Left lung (tissue), 10 donors: ENCODE results near the gene TRABD2A. TPM values are rescaled to one million over a fixed set of nuclear protein-coding genes. Genes with fewer than 3 reads are reported as not detected.

Experiments
- ATAC-seq: fragments of 200-7000 bp; cut with Tn5 transposase; one replicate; pipeline ENCODE4 v1.9.1; 2020; ENCODE audit warnings: moderate library complexity
- DNase-seq, 4 donors: peaks; one replicate each; pipeline ENCODE4 v3.0.0-alpha.2; 2013 to 2020
- H3K27ac ChIP-seq, 2 donors: fragments of 200-600 bp; sonication (generic) in 1 of 2; one replicate each; pipeline versions ENCODE4 v1.5.0 to v1.8.0; 2020 to 2021
- H3K27me3 ChIP-seq, 2 donors: fragments of 200-600 bp; sonication (generic) in 1 of 2; one replicate each; pipeline versions ENCODE4 v1.5.0 to v1.8.0; 2020 to 2021
- H3K36me3 ChIP-seq, 2 donors: fragments of 200-600 bp; sonication (generic) in 1 of 2; one replicate each; pipeline versions ENCODE4 v1.5.0 to v1.8.0; 2020 to 2021
- H3K4me1 ChIP-seq, 2 donors: fragments of 200-600 bp; one replicate each; pipeline ENCODE4 v1.8.0; 2021
- H3K4me3 ChIP-seq, 2 donors: fragments of 200-600 bp; sonication (generic) in 1 of 2; one replicate each; pipeline versions ENCODE4 v1.5.0 to v1.8.0; 2020 to 2021; ENCODE audit warnings: mild to moderate bottlenecking in 1 of 2
- H3K9me3 ChIP-seq, 2 donors: fragments of 200-600 bp; sonication (generic) in 1 of 2; one replicate each; pipeline versions ENCODE4 v1.5.0 to v1.8.0; 2020 to 2021
- intact Hi-C, 2 donors: fragments of 100-400 bp; cut with DNase I; formaldehyde crosslinking; loops; one replicate each; pipeline versions ENCODE4 v1.11.2 to v1.14.2; 2022
- polyA plus RNA-seq, 6 donors: library from polyadenylated mRNA; unstranded; fragments of 120-200 nt; gene quantifications; one replicate each; pipeline ENCODE4 v1.2.1, GENCODE V29; 2013; ENCODE audit not compliant: insufficient read length in 6 of 6
- total RNA-seq, 2 donors: library from RNA; stranded (reverse); fragmentation: NEBNext Ultra II Directional; extraction: Animal tissue kit (Norgen Biotek cat#: 25700); gene quantifications; one replicate each; pipeline ENCODE4 v1.2.1, GENCODE V29; 2021
- TF ChIP-seq, protein P1 (sequence below), 2 donors: fragments of 200-600 bp; sonication (generic) in 1 of 2; IDR thresholded peaks; one replicate each; pipeline versions ENCODE4 v1.5.0 to v1.8.0; 2021; ENCODE audit warnings: antibody characterized with exemption in 2 of 2
- donor health status: DM: no; HTN: yes; CAD: no.
- donor health status: DM: no; HTN: no; CAD: no.

The TRABD2A gene
- total and polyA plus RNA-seq, 8 donors, result 3.0 to 24.7 (median 21.8) TPM

DNA sequence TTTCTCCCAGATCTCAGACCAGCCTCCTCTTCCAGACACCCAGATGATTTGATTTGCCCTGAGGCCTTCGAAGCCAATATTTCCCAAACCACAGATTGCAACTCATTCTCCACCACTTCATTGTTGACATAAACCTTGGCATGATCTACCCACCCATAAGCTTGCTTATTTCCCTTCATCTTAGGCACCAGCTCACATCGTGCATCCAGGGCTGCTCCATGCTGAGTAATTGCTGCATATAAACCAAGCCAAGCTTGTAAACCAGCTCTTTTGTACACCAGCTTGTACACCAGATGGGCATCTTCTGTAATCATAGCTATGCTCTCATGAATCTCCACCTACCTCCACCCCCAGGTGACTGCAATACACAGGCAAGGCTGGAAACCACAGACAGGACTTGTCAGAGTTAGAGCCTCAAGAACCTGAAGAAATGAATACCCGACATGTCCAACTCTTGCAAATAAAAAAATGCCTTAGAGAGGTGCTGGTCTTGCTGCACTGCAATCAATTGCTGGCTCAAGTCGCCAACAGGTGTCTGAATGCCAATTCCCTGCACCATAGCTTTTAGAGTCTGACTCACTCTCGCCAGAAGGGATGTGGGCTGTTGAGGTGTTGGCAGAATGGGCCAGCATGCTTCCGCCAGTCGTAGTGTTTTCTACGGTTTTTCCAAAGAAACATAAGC lies 31.5 kb downstream of the TRABD2A start:
- Histone ChIP-seq H3K9me3 (peaks cover 0 to 14% of the 10 kb centered on the region in 2 donors), H3K4me3 (no peak overlapping the region), H3K27ac (no peak overlapping the region), H3K4me1 (peaks cover 0 to 10% of the 10 kb centered on the region in 2 donors), H3K36me3 (no peaks in the 10 kb centered on the region), H3K27me3 (no peaks in the 10 kb centered on the region)
- intact Hi-C loops, result no loop called here
- ATAC-seq (no peak), DNase-seq (no peak)
- TF ChIP-seq, protein P1, sequence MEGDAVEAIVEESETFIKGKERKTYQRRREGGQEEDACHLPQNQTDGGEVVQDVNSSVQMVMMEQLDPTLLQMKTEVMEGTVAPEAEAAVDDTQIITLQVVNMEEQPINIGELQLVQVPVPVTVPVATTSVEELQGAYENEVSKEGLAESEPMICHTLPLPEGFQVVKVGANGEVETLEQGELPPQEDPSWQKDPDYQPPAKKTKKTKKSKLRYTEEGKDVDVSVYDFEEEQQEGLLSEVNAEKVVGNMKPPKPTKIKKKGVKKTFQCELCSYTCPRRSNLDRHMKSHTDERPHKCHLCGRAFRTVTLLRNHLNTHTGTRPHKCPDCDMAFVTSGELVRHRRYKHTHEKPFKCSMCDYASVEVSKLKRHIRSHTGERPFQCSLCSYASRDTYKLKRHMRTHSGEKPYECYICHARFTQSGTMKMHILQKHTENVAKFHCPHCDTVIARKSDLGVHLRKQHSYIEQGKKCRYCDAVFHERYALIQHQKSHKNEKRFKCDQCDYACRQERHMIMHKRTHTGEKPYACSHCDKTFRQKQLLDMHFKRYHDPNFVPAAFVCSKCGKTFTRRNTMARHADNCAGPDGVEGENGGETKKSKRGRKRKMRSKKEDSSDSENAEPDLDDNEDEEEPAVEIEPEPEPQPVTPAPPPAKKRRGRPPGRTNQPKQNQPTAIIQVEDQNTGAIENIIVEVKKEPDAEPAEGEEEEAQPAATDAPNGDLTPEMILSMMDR (IDR thresholded peaks at IDR 0.05), result no peak

DNA sequence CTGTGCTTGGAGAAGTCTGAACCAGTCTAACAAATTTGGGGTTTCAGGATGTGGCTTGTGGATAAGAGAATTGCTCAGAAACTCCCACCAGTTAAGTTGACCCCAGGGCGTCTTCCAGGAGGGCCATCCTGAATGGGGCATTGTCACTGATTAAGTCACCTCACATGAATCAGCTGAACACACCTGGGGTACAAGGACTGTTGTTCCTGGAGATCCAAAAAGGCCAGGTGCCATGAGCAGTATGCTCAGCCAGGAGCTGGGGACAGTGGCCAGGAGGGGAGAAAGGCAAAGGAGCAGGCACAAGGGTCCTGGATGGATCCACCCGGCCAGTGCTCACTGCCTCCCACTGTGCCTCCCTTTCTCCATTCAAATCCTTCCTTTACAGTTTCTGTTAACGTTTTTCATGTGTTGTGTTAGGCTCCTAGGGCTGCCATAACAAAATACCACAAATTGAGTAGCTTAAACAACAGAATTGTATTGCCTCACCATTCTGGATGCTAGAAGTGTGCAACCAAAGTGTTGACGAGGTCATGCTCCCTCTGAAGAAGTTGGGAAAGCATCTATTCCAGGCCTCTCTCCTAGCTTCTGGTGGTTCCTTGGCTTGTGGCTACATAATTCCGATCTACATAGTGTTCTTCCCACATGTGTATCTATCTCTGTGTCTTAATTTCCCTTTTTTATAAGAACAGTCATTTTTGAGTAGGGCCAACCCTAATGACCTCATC lies 33.4 kb downstream of the TRABD2A start:
- intact Hi-C loops, result no loop called here

DNA sequence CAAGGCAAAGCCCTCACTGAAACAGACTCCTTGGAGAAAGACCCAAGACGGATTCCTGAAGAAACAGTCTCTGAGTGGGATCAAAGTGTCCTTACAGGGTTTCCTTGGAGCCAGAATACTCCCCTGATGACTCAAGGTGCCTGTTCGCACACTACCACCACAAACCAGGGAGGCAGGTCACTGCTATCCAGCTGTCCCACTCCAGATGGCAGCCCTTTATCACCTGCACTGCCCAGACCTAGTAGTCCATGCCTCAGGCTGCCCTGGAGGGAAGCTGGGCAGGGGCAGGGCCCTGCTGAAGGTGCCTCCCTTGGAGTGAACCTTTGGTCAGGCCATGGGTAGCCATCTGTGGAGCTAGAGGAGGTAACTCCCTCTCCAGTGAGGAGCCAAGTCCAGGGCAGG lies 34.1 kb downstream of the TRABD2A start:
- intact Hi-C loops, result no loop called here
- TF ChIP-seq, protein P1 (IDR thresholded peaks at IDR 0.05), result no peak
- H3K27ac ChIP-seq, result peak overlapping the region; percentile 16 to 43

More for the DNA sequence above, 33.4 kb downstream of the TRABD2A start:
- no peak overlapping the region for H3K27ac ChIP-seq
- ATAC-seq (no peak), DNase-seq (no peak)
- H3K36me3 ChIP-seq, result no peaks in the 10 kb centered on the region
- TF ChIP-seq, protein P1 (IDR thresholded peaks at IDR 0.05), result no peak
- H3K27me3 ChIP-seq, result no peaks in the 10 kb centered on the region
- no peak overlapping the region for H3K4me3 ChIP-seq
- peaks cover 0 to under 1% of the 10 kb centered on the region in 2 donors for H3K9me3 ChIP-seq
- peaks cover 0 to 10% of the 10 kb centered on the region in 2 donors for H3K4me1 ChIP-seq

DNA sequence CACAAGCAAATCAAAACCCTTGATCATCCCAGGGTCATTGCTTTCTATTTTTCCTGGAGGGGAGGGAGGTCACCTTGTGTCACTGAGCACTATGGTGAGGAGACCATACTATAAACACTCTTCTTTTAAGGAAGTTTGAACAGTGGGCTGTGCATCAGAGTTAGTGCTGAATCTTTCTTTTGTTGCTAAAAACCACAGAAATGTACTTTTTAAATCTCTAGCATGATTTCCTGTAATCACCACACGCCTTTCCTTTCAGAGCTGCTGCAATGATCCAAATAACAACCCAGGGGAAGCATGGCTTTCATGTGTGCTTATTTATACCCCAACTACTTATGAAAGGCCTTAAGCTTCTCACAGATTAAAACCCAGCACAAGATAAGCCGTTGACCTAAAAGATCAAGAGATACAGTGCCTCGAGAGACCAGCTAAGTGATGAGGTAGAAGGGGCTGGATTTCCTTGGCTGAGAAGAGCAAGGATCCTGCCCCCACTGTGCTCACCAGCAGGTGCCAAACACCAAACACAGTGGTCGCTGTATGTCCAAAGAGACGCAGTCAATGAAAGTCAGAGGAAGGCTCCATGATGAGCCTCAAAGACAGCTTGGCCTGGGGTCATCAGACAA lies 34.7 kb downstream of the TRABD2A start:
- TF ChIP-seq, protein P1 (IDR thresholded peaks at IDR 0.05), result no peak
- peaks cover 0 to 10% of the 10 kb centered on the region in 2 donors for H3K4me1 ChIP-seq

More for the DNA sequence above, 34.1 kb downstream of the TRABD2A start:
- H3K9me3 ChIP-seq, result no peaks in the 10 kb centered on the region
- H3K27me3 ChIP-seq, result no peaks in the 10 kb centered on the region
- no peaks in the 10 kb centered on the region for H3K36me3 ChIP-seq
- no peak overlapping the region for H3K4me3 ChIP-seq
- H3K4me1 ChIP-seq, result peaks cover 0 to 10% of the 10 kb centered on the region in 2 donors
- DNase-seq (no peak), ATAC-seq (no peak)

DNA sequence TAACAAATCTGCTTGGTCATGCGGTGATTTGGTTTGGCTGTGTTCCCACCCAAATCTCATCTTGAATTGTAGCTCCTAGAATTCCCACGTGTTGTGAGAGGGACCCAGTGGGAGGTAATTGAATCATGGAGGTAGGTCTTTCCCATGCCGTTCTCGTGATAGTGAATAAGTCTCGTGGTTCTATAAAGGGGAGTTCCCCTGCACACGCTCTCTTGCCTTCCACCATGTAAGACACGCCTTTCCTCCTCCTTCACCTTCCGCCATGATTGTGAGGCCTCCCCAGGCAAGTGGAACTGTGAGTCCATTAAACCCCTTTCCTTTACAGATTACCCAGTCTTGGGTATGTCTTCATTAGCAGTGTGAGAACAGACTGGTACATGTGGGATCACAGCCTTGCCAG lies 36.7 kb downstream of the TRABD2A start:
- Histone ChIP-seq H3K36me3 (no peaks in the 10 kb centered on the region), H3K27ac (no peak overlapping the region), H3K4me1 (peaks cover 0 to 10% of the 10 kb centered on the region in 2 donors), H3K9me3 (no peaks in the 10 kb centered on the region), H3K4me3 (no peak overlapping the region), H3K27me3 (no peaks in the 10 kb centered on the region)
- intact Hi-C loops, result no loop called here
- DNase-seq, result no peak
- ATAC-seq, result no peak
- TF ChIP-seq, protein P1 (IDR thresholded peaks at IDR 0.05), result no peak

More for the DNA sequence above, 34.7 kb downstream of the TRABD2A start:
- intact Hi-C loops, result no loop called here
- DNase-seq (no peak), ATAC-seq (peak; percentile 31)
- Histone ChIP-seq H3K36me3 (no peaks in the 10 kb centered on the region), H3K9me3 (no peaks in the 10 kb centered on the region), H3K27me3 (no peaks in the 10 kb centered on the region), H3K27ac (peak overlapping the region; percentile 16 to 43), H3K4me3 (no peak overlapping the region)
